ACC112 (cell line): ENCODE results near the gene MTCH2.

Experiments used
- H2AFZ ChIP-seq: fragments of 200-600 bp; sonication (generic); one replicate; pipeline ENCODE4 v1.6.0; 2017; ENCODE audit warnings: antibody characterized with exemption, low read length; ENCODE audit not compliant: unreplicated experiment
- H3K27ac ChIP-seq: fragments of 200-600 bp; sonication (generic); 2 replicates; pipeline ENCODE4 v1.5.1; 2014; ENCODE audit warnings: low read depth, mild to moderate bottlenecking, antibody characterized with exemption, low read length, moderate library complexity
- H3K27me3 ChIP-seq: fragments of 200-600 bp; sonication (generic); 2 replicates; pipeline ENCODE4 v1.6.1; 2014; ENCODE audit warnings: mild to moderate bottlenecking, antibody characterized with exemption, low read length, moderate library complexity, mixed read lengths; ENCODE audit not compliant: insufficient read depth
- H3K36me3 ChIP-seq: fragments of 200-600 bp; sonication (generic); 2 replicates; pipeline ENCODE4 v1.6.1; 2016; ENCODE audit warnings: mild to moderate bottlenecking, antibody characterized with exemption, low read length, moderate library complexity, mixed read lengths; ENCODE audit not compliant: insufficient read depth
- H3K4me1 ChIP-seq: fragments of 200-600 bp; sonication (generic); one replicate; pipeline ENCODE4 v1.6.1; 2016; ENCODE audit warnings: low read length, mixed read lengths; ENCODE audit not compliant: insufficient read depth, unreplicated experiment, control insufficient read depth
- H3K4me3 ChIP-seq: fragments of 200-600 bp; sonication (generic); 2 replicates; pipeline ENCODE4 v1.5.1; 2014; ENCODE audit warnings: mild to moderate bottlenecking, low read depth, low read length
- H3K79me2 ChIP-seq: fragments of 200-600 bp; sonication (generic); one replicate; pipeline ENCODE4 v1.6.0; 2016; ENCODE audit warnings: low read length; ENCODE audit not compliant: control insufficient read depth, unreplicated experiment, insufficient read depth

The MTCH2 gene

DNA sequence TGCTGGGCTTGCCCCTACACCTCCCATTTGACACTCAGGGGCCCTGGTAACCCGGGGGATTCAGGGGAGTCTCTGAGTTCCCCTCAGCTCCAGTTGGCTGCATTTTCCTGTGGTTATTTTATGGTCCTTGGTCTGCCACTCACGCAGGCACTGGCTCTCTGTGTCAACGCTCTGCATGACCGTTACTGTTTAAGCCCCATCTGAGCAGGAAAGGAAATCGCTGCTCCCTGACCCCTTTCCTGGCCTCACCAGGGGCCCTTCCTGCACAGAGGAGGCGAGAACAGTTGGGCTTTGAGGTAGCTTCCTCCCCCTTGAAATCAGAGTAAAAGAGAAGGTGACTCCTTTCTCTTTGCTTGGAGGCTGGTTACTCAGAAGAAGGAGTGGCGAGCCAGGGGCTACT is 50.6 kb downstream of the MTCH2 start:
- Histone ChIP-seq H3K4me3 (no peak overlapping the region), H3K27me3 (peaks cover 42% of the 10 kb centered on the region), H3K27ac (no peak overlapping the region), H3K4me1 (peaks cover 7% of the 10 kb centered on the region), H3K36me3 (no peaks in the 10 kb centered on the region), H2AFZ (no peak overlapping the region), H3K79me2 (no peaks in the 10 kb centered on the region)

DNA sequence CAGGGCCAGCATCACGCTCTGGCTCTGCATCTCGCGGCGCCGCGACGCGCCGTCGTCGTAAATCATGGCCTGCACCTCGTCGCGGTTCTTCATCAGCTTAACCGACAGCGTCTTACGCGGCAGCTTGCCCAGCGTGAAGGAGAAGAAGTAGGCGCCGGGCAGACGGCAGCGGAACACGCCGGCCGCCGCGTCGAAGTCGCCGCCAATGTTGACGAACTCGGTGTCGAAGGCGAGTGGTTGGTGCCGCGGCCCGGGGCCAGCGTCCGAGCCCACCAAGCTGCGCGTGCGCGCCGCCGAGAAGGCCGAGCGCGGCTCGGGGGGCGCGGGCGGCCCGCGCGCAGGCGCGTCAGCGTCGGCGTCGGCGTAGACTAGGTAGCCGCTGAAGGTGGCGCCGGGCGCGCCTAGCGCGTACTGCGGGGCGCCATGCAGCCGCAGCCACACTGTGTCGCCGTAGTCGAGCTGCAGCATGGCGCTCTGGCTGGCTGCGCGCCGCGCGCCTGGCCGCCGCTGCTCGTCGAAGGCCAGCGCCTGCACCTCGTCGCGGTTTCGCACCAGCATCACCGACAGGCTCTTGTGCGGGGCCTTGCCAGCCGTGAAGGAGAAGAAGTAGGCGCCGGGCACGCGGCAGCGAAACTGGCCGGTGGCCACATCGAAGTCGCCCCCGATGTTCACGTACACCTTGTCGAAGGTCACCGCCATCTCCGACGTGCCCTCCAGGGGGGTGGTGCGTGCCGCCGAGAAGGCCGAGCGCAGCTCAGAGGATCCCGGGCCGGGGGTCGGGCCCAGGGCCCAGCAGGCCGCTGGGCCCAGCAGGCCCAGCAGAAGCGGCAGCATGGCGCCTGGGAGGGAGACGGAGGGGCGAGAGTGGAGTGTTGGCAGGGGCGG is 52.1 kb downstream of the MTCH2 start:
- Histone ChIP-seq H3K27ac (no peak overlapping the region), H3K4me3 (no peak overlapping the region), H3K27me3 (peaks cover 34% of the 10 kb centered on the region), H3K4me1 (peaks cover 7% of the 10 kb centered on the region), H3K36me3 (no peaks in the 10 kb centered on the region), H3K79me2 (no peaks in the 10 kb centered on the region), H2AFZ (no peak overlapping the region)

DNA sequence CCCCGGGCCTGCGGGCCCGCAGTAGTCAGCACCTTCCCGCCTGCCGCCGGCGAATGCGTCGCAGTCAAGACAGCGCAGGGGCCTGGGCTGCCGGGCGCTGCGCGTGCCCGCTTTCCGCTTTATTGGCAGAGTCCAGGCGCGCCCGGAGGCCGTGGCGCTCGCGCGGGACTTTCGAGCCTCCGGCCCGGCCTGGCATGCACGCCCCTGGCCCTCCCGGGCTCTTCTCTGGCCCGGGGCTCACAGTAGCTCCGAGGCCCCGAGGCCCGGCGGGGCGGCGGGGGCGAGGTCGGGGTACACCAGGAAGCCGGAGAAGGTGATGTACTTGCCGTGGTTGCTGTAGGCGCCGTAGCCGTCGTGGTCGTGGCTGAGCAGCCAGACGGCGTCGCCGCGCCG is 52.8 kb downstream of the MTCH2 start:
- Histone ChIP-seq H3K27me3 (peaks cover 28% of the 10 kb centered on the region), H3K79me2 (no peaks in the 10 kb centered on the region), H3K27ac (no peak overlapping the region), H3K36me3 (no peaks in the 10 kb centered on the region), H2AFZ (no peak overlapping the region), H3K4me1 (peaks cover 7% of the 10 kb centered on the region), H3K4me3 (no peak overlapping the region)

DNA sequence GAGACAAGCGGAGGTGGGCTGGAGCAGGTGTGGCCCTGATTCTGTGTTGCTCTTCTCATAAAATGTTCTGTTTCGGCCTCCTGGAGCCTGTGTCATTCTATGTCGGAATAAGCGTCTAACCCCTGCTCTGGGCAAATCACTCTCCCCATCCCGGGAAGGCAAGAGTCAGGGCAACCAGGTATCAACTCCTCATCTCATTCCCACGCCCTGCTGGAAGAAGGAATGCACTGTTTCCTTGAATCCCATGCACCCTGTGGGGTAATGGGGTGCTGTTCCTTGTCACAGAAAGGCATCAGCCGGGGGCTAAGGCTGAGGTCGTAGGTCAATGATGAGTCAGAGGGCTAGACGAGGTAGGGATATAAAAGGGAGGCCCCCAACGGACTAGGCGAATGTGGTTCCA is 53.2 kb downstream of the MTCH2 start:
- Histone ChIP-seq H3K36me3 (no peaks in the 10 kb centered on the region; the same call in 1 of the 2 replicates), H3K4me3 (no peak overlapping the region), H3K27me3 (peaks cover 23% of the 10 kb centered on the region), H3K27ac (no peak overlapping the region), H3K79me2 (no peaks in the 10 kb centered on the region), H3K4me1 (peaks cover 7% of the 10 kb centered on the region), H2AFZ (no peak overlapping the region)

DNA sequence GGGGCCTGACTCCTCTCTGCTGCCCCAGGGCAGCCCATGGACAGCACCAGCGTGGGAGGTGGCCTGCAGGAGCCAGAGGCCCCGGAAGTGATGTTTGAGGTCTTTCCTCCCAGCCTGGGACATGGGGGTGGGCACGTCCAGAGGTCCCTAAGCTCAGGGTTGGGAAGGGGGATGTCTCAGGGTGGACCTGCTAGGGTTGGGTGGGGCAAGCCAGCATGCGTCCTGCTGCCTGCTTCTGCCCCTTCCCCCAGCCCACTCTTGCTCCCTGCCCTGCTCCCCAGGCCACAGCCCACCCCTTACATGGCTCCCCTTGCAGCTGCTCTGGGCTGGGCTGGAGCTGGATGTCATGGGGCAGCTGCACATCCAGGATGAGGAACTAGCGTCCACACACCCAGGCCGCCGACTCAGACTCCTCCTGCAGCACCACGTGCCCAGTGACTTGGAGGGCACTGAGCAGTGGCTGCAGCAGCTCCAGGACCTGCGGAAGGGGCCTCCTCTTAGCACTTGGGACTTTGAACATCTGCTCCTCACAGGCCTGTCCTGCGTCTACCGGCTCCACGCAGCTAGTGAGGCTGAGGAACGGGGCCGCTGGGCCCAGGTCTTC is 54.5 kb downstream of the MTCH2 start:
- Histone ChIP-seq H3K4me3 (no peak overlapping the region), H3K4me1 (no peaks in the 10 kb centered on the region), H2AFZ (no peak overlapping the region), H3K36me3 (no peaks in the 10 kb centered on the region; the same call in 1 of the 2 replicates), H3K27me3 (peaks cover 10% of the 10 kb centered on the region), H3K27ac (no peak overlapping the region), H3K79me2 (no peaks in the 10 kb centered on the region)

DNA sequence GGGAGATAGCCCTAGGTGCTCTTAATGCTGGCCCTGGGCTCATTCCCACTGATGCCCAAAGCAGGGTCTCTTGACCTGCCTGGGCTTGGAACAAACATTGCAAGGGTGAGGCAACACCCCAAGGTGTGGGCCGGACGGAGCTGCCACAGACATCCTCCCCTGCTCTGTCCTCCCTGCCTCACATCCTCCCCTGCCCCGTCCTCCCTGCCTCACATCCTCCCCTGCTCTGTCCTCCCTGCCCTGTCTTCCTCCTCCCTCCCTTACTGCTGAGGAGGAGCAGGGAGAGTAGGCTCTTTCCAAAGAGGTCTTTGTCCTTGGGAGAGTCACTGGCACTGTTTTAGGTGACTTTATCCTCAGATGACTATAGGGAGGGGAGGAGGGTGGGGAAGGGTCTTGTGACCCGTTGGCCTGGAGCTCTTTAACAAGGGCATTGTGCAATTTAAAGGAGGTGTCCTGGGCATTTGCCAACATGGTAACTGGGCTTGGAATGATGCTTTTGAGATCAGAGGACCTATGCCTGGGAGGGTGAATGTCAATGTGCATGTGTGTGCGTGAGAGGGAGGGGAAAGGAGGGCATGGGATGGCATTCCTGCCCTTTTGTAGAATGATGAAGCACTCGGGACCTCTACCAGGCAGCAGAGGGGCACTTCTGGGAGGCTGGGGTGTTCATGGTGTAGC is 55.2 kb downstream of the MTCH2 start:
- Histone ChIP-seq H3K79me2 (no peaks in the 10 kb centered on the region), H3K4me3 (no peak overlapping the region), H3K27ac (no peak overlapping the region), H3K4me1 (no peaks in the 10 kb centered on the region), H3K36me3 (peaks cover 2% of the 10 kb centered on the region; the same call in 1 of the 2 replicates), H3K27me3 (peaks cover 4% of the 10 kb centered on the region), H2AFZ (no peak overlapping the region)

DNA sequence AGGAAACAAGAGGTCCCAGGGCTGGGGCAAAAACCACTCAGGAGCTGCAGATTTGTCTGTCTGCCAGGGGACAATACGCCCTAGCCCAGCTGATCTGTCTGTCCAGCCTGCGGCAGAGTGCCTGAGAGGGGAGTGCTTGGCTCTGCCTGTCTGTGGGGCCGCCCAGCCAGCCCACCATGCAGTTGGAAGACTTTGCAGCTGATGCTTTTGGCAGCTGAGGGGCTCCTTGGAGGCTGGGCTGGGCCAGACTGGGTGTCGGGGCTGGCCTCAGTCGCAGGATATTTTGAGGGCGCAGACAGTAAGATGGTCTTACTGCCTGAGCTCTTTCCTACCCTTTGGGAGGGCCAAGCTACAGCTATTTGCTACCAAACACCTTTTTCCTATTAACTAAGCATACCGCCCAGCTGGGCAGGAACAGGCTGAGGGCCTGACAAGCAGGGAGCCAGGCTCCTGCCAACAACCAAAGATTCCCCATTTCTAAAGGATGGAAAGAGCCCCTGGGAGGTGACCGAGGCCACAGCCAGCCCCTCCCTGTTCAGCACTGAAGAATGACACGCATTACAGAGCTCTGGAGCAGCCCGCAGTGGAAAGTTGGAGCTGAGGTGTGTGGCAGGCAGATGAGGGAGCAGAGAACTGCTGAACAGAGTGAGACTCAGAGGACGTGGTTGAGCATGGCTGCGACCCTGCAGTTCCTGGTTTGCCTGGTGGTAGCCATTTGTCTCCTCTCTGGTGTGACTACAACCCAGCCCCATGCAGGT is 56.1 kb downstream of the MTCH2 start, which contains the start of gene FAM180B:
TSS of gene FAM180B (plus strand) at position 581 of the 758 bp plus-strand sequence. CDS start at position 672, 91 bp downstream.
- Histone ChIP-seq H3K27ac (no peak within 1 kb of the TSS), H3K4me1 (no peaks in the 10 kb centered on the region), H3K36me3 (peaks cover 7% of the 10 kb centered on the region; the same call in 1 of the 2 replicates), H3K4me3 (no peak within 1 kb of the TSS), H2AFZ (no peak within 1 kb of the TSS), H3K79me2 (peaks cover 6% of the 10 kb centered on the region), H3K27me3 (no peaks in the 10 kb centered on the region)

DNA sequence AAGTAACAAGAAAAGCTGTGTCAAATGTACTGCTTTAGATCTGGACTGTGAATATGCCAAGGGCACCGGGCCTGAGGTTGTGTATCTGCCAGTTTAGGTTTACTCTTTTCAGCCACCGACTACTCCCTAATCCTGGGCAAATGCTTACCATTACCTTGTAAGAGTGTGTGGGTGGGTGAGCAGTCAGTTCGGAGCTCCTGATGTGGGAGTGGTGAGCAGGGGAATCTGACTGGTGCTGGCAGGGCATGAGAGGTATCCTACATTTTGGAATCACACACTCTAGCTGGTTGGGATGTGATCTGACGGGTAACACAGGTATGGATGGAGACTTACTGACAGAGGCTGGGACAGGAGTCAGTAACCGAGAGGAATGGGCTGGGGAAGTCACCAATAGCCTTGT is 58.5 kb downstream of the MTCH2 start:
- no peak overlapping the region for H2AFZ ChIP-seq
- no peak overlapping the region for H3K27ac ChIP-seq
- H3K4me1 ChIP-seq = peaks cover 7% of the 10 kb centered on the region
- H3K4me3 ChIP-seq = no peak overlapping the region
- H3K27me3 ChIP-seq = no peaks in the 10 kb centered on the region
- peaks cover 11% of the 10 kb centered on the region; the same call in 1 of the 2 replicates for H3K36me3 ChIP-seq
- peaks cover 25% of the 10 kb centered on the region for H3K79me2 ChIP-seq

DNA sequence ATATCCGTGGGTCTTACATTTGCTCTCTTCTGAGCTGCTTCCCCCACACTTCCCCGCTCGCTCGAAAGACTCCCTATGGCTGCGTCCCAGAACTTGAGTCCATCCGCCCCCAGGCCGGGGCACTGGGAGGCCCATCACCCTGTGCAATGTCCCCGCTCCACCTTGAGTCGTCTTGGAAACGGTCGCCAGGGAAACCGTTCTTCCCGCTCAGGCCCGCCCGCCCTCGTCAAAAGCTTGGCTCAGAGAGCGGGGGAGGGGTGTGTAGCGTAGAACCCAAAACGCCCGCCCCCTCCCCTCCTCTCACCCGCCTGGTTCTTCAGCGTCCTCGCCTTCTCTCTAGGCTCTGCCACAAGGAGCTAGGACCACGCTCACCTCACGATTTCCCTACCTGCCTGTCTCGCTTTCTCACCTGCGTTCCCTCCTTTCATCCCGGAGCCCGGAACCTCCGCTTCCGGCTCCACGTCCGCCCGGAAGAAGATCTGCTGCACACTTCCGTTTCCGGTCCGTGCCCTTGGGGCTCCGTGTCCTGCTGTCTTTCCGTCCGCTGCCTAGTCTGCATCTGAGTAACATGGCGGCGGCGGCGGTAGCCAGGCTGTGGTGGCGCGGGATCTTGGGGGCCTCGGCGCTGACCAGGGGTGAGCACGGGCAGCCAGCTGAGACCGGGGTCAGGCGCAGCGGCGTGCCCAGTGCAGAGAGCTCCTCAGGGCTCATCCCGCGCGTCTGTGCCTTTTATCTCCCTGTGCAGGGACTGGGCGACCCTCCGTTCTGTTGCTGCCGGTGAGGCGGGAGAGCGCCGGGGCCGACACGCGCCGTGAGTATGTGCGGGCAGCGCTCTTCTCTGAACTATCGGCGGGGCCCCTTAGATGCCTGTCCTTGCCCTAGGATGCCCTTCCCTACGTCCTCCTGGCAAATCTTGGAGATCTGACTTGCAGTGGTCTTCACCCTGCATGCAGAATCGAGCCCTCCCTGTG is 63.5 kb downstream of the MTCH2 start, which contains the start of the genes KBTBD4 and NDUFS3:
TSS of gene KBTBD4 (minus strand) at position 447 of the 971 bp plus-strand sequence. CDS start at position 428, 19 bp downstream.
TSS of gene NDUFS3 (plus strand) at position 551 of the 971 bp plus-strand sequence. CDS start at position 569, 18 bp downstream.
- Histone ChIP-seq H3K4me1 (peaks cover 18% of the 10 kb centered on the region), H3K4me3 (peak within 1 kb of the TSS; percentile 89), H3K79me2 (peaks cover 40% of the 10 kb centered on the region), H3K27me3 (no peaks in the 10 kb centered on the region), H3K36me3 (peaks cover 12% of the 10 kb centered on the region; the same call in 1 of the 2 replicates), H2AFZ (peak within 1 kb of the TSS; percentile 43), H3K27ac (peak within 1 kb of the TSS; percentile 73)
